Measurements from ENCODE around the gene POFUT1.

- TF ChIP-seq SUZ12 (IDR thresholded peaks at IDR 0.05; ENCODE audit: extremely low read depth, insufficient read depth, insufficient read length) (no peak), YY1 (IDR thresholded peaks at IDR 0.05; ENCODE audit: insufficient read depth, insufficient read length) (no peak), ZNF274 (IDR thresholded peaks at IDR 0.05; ENCODE audit: low read depth, low read length) (no peak)
Measured at GRCh38 chr20:32218156-32218900, 10.6 kb downstream of the POFUT1 start.
